NCI-H2029 (cell line): ENCODE measurements around the gene SOCS3.

Experiments used
- DNase-seq: peaks from one replicate; lab custom pipeline; 2025; lab: John Stamatoyannopoulos, UW

SOCS3 gene, protein sequence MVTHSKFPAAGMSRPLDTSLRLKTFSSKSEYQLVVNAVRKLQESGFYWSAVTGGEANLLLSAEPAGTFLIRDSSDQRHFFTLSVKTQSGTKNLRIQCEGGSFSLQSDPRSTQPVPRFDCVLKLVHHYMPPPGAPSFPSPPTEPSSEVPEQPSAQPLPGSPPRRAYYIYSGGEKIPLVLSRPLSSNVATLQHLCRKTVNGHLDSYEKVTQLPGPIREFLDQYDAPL

DNA sequence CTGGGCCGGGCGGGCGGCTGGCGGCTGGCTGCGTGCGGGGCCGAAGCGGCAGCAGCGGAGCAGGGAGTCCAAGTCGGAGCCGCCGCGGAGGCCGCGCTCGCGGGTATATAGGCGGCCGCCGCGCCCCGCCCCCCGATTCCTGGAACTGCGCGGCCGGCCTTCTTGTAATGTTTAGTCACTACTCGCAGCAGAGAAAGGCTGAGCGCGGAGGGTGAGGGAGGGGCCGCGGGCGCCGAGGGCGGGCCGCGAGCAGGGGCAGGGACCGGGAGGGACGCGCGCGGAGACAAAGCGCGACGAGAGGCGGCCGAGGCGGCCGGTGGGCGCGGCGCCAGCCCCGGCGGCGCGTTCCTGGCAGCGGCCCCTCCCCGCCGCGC lies at the start of gene SOCS3:
SOCS3 (minus strand) TSS at position 81 of the 374 bp plus-strand sequence. CDS start 982 bp downstream, outside the sequence.
- DNase-seq = peak; percentile 95

DNA sequence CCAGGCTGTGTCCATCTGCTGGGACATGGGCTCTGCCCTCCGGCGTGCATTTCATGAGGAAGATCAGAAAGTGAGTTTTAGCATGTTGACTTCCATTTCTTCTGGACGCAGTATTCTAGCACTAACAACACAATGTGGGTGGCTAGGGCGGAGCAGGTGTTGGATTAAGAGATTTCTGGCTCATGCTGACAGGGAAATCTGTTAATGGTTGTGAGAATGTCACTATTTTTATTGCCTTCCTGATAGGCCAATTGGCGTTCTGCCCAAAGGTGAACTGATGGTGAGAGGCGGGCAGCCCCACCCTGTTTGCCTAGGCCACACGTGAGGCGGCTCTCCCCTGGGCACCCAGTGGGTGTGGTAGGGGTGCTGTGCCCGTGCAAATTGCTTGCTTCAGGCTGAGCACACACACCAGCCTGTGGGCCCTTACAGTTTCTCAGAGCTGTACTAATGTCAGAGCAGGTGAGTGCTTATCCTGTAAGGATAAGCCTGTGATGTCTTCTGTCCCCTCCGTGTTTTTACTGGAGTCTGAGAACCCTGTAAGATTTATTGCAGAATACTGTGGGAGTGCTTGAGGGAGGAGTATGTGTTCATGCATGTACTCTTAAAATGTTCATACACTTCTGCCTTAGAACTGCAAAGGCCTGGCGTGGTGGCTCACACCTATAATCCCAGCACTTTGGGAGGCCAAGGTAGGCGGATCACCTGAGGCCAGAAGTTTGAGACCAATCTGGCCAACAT lies 49.5 kb upstream of the SOCS3 start:
- DNase-seq = peak; percentile 81

DNA sequence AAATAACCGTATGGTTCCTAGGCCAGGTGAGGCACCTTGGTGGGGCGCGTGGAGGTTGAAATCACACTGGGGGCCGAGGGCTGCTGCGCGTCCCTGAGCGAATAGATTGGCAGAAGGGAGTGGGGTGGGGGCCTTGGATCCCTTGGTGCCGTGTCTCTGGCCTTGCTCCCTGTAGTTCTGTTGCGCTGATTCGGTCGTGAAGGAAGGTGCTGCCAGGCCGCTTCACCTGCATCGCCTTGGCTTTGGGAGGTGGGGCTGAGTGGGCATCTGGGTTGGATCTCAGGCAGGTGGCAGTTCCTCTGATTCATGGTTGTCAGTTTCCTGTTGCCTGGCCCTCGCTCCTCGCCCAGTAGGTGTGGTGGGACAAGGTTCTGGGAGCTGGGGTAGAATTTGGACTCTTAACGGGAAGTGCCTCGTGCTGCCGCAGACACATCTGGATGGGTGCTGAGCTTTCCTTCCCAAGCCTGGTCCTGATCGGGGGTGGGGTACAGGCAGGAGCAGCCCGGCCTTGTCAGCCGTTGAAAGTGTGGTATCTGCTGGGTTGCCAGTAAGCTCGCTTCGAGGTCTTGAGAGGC lies 48.7 kb upstream of the SOCS3 start:
- DNase-seq = no peak

DNA sequence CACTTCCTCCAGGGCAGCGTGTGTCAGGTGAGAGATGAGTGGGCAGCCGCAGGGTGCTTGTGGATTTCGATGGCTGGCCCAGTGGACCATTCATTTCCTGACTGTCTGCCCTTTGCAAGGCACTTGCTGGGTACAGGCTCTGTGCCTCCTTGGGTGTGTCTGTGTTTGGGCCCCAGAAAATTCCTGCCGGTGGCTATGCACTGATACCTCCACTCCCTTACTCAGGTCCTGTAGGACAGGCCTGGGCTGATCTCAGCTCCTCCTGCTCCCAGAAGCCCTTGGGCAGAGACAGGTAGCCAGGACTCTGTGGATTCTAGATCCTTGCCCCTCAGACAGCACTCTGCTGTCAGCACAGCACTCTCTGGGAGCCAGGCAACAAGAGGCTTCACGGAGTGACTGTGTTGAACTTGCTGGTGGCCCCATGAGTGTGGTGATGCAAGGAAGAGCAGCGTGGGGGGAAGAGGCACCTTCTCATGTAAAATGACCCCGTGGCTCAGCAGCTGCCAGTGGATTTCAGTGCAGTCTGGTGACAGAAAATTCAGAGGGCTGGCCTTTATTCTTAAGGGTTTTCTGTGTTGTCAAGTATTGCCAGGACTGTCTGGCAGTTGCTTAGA lies 47.6 kb upstream of the SOCS3 start:
- no peak for DNase-seq

DNA sequence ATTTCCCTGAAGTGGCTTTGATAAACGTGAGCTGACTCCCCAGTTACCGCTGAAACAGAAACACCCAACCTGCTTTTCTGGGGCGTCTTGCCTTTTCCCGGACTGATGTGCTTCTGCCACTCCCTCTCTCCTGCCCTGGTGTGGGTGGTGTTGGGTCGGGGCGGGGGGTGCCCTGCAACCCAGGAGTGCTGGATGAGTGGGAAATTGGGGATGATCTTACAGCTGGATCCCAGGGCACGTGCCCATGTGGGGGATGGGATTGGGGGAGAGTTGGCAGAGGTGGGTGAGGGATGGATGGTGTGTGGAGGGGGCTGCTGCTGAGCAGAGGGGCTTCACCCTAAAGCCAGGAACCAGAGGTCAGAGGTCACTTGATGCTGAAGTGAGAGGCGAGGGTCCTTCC lies 47.0 kb upstream of the SOCS3 start:
- DNase-seq = no peak

DNA sequence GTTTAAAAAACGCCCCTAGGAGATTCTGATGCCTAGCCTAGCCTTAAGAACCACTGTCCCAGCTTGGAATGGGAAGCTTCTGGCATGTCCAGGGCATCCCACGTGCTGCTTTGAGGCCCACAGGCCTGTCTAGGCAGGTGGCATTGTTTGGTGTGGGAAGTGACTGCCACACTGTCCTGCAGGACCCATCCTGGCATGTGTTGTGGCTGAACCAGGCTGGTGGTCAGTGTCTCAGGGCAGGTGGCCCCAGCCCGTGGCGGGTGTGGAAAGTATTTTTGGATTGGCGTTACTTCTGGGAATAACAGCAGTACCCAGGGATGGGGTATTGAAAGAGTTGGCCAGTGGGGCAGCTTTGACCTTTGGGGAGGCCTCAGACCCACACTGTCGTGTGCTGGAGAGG lies 46.5 kb upstream of the SOCS3 start:
- no peak for DNase-seq

DNA sequence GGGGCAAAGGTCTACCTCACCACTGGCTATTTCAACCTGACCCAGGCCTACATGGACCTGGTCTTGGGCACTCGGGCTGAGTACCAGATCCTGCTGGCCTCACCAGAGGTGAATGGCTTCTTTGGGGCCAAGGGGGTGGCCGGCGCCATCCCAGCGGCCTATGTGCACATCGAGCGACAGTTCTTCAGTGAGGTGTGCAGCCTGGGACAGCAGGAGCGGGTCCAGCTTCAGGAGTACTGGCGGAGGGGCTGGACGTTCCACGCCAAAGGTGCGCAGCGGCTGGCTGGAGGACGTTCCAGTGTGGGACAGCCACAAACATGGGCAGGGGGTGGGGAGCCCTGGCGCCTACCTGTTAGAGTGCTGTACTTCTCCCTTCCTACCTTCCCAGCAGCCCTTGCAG lies 43.9 kb upstream of the SOCS3 start:
- DNase-seq = no peak

DNA sequence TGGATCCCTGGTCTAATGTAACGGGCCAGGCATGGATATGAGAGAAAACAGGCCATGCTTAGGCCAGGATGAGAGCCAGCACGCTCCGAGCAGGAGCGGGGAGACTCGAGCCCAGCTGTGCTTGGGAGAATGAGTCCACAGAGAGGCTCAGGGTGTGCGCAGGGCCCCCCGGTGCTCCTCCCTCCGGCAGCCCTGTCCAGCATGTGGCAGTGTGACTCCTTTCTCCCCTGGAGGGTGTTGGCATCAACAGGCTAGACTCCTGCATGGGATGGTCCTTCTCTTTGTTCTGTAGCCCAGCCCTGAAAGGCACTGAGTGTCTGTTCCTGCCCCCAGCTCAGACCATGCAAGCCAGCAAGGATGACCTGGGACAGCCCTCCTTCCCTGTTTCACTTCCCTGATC lies 42.0 kb upstream of the SOCS3 start:
- no peak for DNase-seq

DNA sequence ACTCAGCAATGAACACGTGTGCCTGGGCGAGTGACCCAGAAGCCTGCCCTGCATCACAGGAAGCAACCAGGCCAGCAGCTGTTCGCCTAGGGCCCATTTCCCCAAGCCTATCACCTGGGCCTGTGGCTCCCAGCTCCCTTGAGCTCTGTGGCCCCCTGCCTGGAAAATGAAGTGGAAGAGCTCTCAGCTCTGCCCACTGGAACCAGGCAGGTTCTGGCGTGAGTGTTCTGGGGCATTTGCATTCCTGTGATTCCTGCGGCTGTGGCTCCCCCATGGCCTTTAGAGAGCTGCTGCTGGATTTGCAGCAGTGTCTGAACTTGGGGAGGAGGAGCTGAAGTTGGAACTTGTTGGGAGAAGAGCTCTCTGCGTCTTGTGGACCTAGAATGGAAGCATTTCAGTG lies 41.4 kb upstream of the SOCS3 start:
- no peak for DNase-seq

DNA sequence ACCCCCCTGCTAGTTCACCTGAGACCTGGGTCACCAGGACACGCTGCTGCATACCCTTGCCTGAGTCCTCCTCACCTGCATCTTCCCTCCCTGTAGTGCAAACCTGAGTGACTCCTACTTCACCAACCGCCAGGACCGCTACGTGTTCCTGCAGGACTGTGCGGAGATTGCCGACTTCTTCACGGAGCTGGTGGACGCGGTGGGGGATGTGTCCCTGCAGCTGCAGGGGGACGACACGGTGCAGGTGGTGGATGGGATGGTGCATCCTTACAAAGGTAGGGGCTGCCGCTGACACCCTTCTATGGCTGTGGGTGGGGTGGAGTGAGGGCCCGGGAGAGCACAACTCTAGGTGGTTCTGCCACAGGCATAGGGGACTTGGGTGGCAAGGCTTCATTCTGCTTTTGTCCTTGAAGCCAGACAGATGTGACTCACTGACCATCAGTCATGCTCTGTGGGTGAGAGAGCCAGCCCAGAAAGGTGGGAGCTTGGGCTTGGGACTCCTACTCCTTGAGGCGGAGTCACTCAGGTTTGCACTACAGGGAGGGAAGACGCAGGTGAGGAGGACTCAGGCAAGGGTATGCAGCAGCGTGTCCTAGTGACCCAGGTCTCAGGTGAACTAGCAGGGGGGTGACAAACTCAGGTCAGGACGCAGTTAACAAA lies 40.8 kb upstream of the SOCS3 start:
- DNase-seq = no peak

DNA sequence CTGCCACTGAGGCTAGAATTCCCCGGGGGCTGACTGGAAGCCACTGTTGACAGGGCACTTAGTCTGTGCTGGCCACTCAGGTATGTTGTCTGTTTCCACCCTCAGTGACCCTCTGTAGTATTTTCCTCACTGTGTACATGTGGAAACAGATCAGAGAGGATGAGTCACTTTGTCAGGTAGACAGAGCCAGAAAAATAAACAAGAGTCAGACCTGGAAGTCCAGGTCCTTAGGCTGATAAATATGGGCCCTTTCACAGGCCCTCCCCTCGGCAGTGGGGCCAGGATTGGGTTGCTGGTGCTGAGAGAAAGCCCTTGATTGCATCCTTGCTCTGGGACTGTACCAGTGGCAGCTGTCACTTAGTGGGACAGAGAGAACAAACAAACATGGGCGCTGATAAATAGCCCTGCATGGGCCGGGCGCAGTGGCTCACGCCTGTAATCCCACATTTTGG lies 39.8 kb upstream of the SOCS3 start:
- no peak for DNase-seq

DNA sequence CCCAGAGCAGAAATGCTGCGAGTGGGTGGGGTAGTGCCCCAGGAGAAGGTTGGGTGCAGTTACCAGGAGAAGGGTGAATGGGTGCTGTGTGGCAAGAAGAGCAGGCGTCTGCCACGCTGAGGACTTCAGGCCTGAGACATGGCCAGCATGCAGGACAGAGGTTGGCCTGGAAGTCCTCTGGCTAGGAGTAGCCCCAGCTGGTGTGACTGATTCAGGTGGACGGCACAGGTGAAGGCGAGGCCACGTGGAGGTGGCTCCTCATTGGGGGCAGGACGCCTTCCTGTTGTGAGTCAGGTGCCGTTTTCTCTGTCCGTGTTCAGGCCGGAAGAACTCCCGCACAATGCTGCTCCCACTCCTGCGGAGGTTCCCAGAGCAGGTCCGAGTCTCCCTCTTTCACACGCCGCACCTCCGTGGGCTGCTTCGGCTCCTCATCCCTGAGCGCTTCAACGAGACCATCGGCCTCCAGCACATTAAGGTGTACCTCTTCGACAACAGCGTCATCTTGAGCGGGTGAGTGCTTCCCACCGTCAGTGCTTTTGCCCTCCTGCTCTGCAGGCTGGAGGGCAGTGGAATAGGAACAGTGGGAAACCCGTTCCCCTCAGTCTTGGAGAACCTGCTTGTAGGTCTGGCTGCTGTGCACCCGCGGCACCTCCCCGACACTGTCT lies 39.3 kb upstream of the SOCS3 start:
- DNase-seq = no peak

DNA sequence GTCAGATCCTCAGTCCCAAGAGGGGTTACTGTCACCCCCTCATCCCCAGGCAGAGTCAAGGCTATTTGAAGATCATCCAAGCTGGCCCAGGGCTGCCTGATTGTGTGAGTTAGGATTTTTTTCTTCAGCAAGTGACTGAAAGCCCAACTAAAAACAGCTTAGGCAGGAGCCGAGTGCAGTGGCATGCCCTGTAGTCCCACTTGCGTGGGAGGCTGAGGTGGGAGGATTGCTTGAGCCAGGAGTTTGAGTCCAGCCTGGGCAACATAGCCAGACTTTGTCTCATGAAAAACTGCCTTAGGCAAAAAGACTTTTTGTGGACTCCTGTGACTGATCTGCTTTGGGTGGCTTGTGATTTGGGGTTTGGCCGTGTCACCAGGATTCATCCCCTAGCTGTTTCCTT lies 38.5 kb upstream of the SOCS3 start:
- DNase-seq = no peak

DNA sequence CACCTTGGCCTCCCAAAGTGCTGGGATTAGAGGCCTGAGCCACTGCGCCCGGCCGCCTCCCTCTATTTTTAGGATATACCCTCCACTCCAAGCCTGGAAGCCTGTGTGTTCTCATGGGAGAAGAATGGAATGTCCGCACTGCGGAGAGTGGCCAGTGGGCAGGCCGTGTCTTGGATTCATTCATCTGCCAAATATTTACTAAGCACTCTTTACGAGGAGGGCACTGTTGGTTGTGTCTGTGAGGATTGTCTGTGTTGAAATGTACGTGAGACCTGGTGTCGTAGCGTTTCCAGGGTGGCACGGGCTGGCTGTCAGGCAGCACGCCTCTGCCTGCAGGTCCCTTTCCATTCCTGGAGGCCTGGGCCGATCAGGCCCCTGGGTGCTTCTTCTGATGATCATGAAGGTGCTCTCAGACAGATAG lies 37.8 kb upstream of the SOCS3 start:
- peak; percentile 28 for DNase-seq

DNA sequence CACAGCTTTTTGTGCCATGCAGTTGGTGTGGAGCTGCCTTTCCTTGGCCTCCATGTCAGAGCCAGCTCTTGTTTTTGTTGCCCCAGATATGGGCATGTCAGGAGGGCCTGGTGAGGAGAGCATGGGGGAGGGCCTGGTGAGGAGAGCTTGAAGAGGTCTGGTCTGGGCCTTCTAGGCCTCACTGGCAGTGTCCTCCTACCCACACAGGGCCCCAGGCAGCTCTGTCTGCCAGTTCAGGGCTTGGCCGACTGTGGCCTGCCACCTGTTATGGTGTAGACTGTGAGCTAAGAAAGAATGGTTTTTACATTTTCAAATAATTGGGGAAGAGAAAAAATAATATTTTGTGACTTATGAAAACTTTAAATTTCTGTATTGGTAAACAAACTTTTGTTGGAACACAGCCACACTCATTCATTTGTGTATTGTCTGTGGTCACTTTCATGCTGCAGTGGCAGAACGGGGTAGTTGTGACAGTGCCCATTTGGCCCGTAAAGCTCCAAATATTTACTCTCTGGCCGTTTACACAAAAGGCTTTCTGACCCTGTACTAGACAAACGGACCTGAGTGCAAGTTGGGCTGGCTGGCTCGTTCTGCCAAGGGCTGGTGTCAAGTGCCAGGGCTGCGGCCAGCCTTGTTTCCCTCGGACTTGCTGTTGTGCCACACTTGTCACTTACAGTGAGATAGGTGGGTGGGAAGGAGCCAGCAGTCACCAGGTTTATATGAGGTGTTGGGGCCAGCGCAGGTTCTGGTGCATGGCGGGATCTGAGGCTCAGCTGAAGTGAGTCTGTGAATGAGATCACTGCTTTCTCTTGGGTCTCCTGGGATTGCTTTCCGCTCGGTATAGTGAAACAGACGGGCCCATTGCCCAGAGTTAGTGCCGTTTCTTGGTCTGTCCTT lies 36.8 kb upstream of the SOCS3 start:
- DNase-seq = peak; percentile 30

DNA sequence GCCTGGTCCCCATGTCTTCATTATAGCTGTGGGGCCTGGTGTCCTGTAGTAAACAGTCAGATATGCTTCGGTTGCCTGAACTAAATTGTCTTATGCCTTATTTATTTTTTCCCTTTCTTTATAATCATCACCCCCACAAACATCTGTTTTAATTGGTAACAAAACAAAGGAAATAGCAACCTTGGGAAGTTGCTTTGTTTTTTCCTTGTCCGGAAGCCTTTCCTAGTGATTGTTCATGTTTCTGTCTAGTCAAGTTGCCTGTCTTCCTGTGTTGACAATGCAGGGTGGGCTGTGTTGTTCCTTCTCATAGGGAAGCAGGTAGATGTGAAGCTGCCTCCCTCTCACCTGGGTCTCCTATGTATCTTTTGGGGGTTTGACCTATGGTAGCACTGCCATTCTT lies 35.3 kb upstream of the SOCS3 start:
- DNase-seq = no peak

DNA sequence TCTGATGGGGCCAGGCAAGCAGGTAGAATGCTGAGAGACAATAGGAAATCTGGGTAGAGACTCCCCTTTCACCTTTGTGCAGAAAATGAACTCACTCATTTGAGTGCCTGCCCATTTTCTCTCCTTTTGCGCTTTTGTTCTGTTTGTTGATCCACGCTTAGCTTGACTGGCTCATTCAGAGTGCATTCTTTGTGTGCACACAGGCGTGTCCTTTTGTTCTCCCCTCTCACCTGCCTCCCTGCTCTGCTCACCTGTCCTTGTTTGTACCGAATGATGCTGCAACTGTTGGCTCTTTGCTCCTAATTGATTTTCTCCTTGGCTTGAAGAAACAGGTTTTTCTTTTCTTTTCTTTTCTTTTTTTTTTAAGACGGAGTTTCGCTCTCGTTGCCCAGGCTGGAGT lies 34.3 kb upstream of the SOCS3 start:
- DNase-seq = peak; percentile 96

DNA sequence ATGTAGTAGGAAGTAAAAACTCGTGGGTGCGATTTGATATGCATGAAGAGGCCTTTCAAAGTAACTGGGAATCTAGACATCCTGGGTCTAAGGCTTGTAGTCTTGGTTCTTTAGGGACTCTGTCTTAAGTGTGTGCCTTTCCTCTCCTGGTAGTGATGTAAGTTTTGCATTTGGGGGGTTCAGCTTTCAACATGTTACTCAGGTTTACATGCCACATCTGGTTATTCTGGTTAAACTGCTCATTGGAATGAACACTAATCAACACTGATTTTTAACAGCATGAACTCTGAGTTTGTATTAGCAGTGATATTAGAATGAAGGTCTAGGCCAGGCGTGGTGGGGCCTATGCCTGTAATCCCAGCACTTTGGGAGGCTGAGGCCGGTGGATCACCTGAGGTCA lies 33.7 kb upstream of the SOCS3 start:
- DNase-seq = no peak

DNA sequence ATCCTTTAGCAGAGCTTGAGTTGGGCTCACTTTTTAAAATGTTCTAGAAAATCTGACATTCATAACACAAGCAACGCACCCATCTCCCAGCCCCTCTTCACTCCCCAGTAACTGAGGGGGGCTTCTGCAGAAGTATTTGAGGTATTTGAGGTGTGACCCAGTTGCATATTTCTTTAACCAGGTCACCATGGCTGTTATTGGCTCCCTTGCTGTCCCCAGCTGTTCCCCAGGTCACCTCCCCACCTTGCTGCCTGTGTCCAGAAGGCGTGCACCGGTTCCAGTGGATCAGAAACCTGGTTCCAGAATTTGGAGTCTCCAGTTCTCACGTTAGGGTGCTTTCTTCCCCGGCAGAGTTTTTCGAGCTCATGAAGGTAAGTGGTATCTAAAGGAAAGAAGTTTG lies 32.4 kb upstream of the SOCS3 start:
- DNase-seq = no peak

DNA sequence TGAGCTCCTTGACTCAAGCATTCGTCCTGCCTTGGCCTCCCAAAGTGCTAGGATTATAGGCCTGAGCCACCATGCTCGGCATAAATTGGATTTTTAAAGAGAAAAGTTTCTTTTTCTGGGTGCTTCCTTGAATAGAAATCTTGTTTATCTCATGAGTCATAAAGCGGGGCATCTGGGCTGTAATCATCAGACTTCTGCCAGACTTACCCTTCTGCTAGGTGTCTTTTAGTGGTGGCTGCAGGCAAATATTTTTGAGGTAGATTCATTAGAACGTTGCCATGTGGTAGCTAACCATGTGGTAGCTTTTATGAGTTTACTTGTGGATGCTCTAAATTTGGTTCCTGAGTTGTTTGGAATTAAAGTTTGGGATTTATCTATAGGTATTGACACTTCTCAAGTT lies 32.0 kb upstream of the SOCS3 start:
- no peak for DNase-seq

DNA sequence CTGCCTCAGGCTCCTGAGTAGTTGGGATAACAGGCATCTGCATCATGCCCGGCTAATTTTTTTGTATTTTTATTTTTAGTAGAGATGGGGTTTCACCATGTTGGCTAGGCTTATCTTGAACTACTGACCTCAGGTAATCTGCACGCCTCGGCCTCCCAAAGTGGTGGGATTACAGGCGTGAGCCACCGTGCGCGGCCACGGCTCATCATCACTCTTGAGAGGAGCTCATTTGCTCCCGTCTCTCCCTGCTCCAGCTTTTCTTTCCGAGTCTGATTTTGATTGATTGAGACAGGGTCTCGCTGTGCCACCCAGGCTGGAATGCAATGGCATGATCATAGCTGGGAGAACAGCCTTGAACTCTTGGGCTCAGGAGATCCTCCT lies 31.2 kb upstream of the SOCS3 start:
- DNase-seq = no peak
